CD14-positive monocyte (primary cell): Measurements from ENCODE around the gene OR11H7. TPM values are rescaled to one million over a fixed set of nuclear protein-coding genes. Genes with fewer than 3 reads are reported as not detected.
"Not testable (repeated sequence)": the region's sequence is repeated elsewhere in the genome, so short reads cannot be mapped to it uniquely, and the experiment has no call there.

Source experiments
- DNase-seq, 3 donors: peaks; one replicate each; pipeline ENCODE4 v3.0.0-alpha.2; 2011 to 2022
- H2AFZ ChIP-seq: 2 replicates; pipeline ENCODE4 v1.6.0; 2012; ENCODE audit warnings: mild to moderate bottlenecking, low read depth, low read length, inconsistent platforms; ENCODE audit not compliant: insufficient read depth, poor library complexity, severe bottlenecking
- H3K27ac ChIP-seq, 2 donors: 1 replicate in 1 of 2; 2 replicates in 1 of 2; pipeline ENCODE4 v1.5.1; 2012 to 2013; ENCODE audit warnings: low read length in 2 of 2, control low read depth in 1 of 2, inconsistent platforms in 1 of 2, low read depth in 1 of 2, mild to moderate bottlenecking in 1 of 2
- H3K27me3 ChIP-seq, 2 donors: one replicate each; pipeline versions ENCODE4 v1.6.0 to v1.6.1; 2011 to 2013; ENCODE audit warnings: low read length in 2 of 2; ENCODE audit not compliant: control insufficient read depth in 2 of 2, insufficient read depth in 2 of 2
- H3K36me3 ChIP-seq, 2 donors: replicated peaks in 1 of 2; 1 replicate in 1 of 2; 2 replicates in 1 of 2; pipeline versions ENCODE4 v1.5.1 to v1.6.1; 2012 to 2013; ENCODE audit warnings: low read length in 2 of 2, control low read depth in 1 of 2, inconsistent platforms in 1 of 2, mild to moderate bottlenecking in 1 of 2; ENCODE audit not compliant: insufficient read depth in 2 of 2, control insufficient read depth in 1 of 2
- H3K4me1 ChIP-seq, 2 donors: 1 replicate in 1 of 2; 2 replicates in 1 of 2; pipeline versions ENCODE4 v1.5.1 to v1.6.1; 2012 to 2013; ENCODE audit warnings: low read length in 2 of 2, control low read depth in 1 of 2, inconsistent platforms in 1 of 2, mild to moderate bottlenecking in 1 of 2, moderate library complexity in 1 of 2; ENCODE audit not compliant: insufficient read depth in 2 of 2, control insufficient read depth in 1 of 2
- H3K4me2 ChIP-seq: replicated peaks from 2 replicates; pipeline ENCODE3; 2012; ENCODE audit warnings: low read length, moderate library complexity, mild to moderate bottlenecking; ENCODE audit not compliant: poor library complexity, severe bottlenecking; ENCODE audit errors: extremely low read depth
- H3K4me3 ChIP-seq, 3 experiments: fragments of 200-600 bp in 1 of 3; sonication (generic) in 1 of 3; replicated peaks in 1 of 3; 1 replicate in 2 of 3; 2 replicates in 1 of 3; pipeline ENCODE4 v1.5.1; 2011 to 2013; ENCODE audit warnings: low read length in 3 of 3, mild to moderate bottlenecking in 3 of 3, control low read depth in 2 of 3, low read depth in 2 of 3, inconsistent platforms in 1 of 3, moderate library complexity in 1 of 3
- H3K79me2 ChIP-seq: 2 replicates; pipeline ENCODE4 v1.6.0; 2012; ENCODE audit warnings: mild to moderate bottlenecking, control low read depth, inconsistent platforms, low read length, moderate library complexity; ENCODE audit not compliant: insufficient read depth
- H3K9ac ChIP-seq: 2 replicates; pipeline ENCODE4 v1.6.0; 2017; ENCODE audit warnings: low read length, mild to moderate bottlenecking; ENCODE audit not compliant: insufficient read depth, poor library complexity, severe bottlenecking
- H3K9me3 ChIP-seq, 2 donors: replicated peaks in 1 of 2; 1 replicate in 1 of 2; 2 replicates in 1 of 2; pipeline versions ENCODE4 v1.5.1 to v1.6.1; 2012 to 2013; ENCODE audit warnings: low read length in 2 of 2, control low read depth in 1 of 2; ENCODE audit not compliant: control insufficient read depth in 1 of 2, insufficient read depth in 1 of 2
- H4K20me1 ChIP-seq: 2 replicates; pipeline ENCODE4 v1.6.0; 2012; ENCODE audit warnings: mild to moderate bottlenecking, low read length, control low read depth, moderate library complexity; ENCODE audit not compliant: insufficient read depth
- H3K27ac Mint-ChIP-seq, 7 donors: one replicate each; pipeline ENCODE4 v1.8.0; 2020; ENCODE audit warnings: mild to moderate bottlenecking in 7 of 7, mixed read lengths in 7 of 7, moderate library complexity in 6 of 7, inconsistent platforms in 2 of 7
- H3K27me3 Mint-ChIP-seq, 3 donors: one replicate each; pipeline ENCODE4 v1.8.0; 2021 to 2022; ENCODE audit warnings: low read depth in 3 of 3, mild to moderate bottlenecking in 3 of 3, mixed read lengths in 3 of 3, moderate library complexity in 3 of 3, inconsistent platforms in 1 of 3
- H3K36me3 Mint-ChIP-seq, 2 donors: one replicate each; pipeline ENCODE4 v1.8.0; 2020; ENCODE audit warnings: mixed read lengths in 2 of 2, inconsistent platforms in 1 of 2, mild to moderate bottlenecking in 1 of 2
- H3K4me1 Mint-ChIP-seq: one replicate; pipeline ENCODE4 v1.8.0; 2020; ENCODE audit warnings: mild to moderate bottlenecking, mixed read lengths
- H3K4me3 Mint-ChIP-seq, 2 donors: one replicate each; pipeline ENCODE4 v1.8.0; 2020; ENCODE audit warnings: mild to moderate bottlenecking in 2 of 2, mixed read lengths in 2 of 2, moderate library complexity in 1 of 2
- H3K9me3 Mint-ChIP-seq, 7 donors: one replicate each; pipeline ENCODE4 v1.8.0; 2020 to 2022; ENCODE audit warnings: mixed read lengths in 7 of 7, mild to moderate bottlenecking in 6 of 7, moderate library complexity in 6 of 7, inconsistent platforms in 2 of 7
- CTCF ChIP-seq: fragments of 200-600 bp; IDR thresholded peaks from one replicate; pipeline ENCODE4 v1.8.0; 2022; ENCODE audit warnings: antibody characterized with exemption, mild to moderate bottlenecking
- WGBS: methylation state at CpG from one replicate; pipeline ENCODE4 v1.1.5; 2013; ENCODE audit warnings: missing lambda C conversion rate; ENCODE audit not compliant: insufficient coverage; 5-methylcytosine and 5-hydroxymethylcytosine counted together
- intact Hi-C, 2 donors: fragments of 100-400 bp; cut with micrococcal nuclease; formaldehyde crosslinking; loops; one replicate each; pipeline versions ENCODE4 v1.15.0 to v1.15.1; 2023
- polyA plus RNA-seq, 3 donors: library from polyadenylated mRNA; depleted of rRNA in 1 of 3; unstranded in 2 of 3; stranded (reverse) in 1 of 3; fragments of 300-500 nt in 2 of 3; fragments of >200 nt in 1 of 3; fragmentation: Illumina TruSeq in 2 of 3; gene quantifications; 1 replicate in 2 of 3; 2 replicates in 1 of 3; pipeline ENCODE4 v1.2.3, GENCODE V29; 2012 to 2021

OR11H7 gene
- polyA plus RNA-seq, 3 donors: not detected

- 88% methylated on average over 2 of the region's 3 CpGs for WGBS
- Mint-ChIP-seq H3K27me3 (peaks cover 2 to 15% (median 5%) of the 10 kb centered on the region in 3 donors), H3K27ac (no peak overlapping the region), H3K9me3 (peaks cover 0 to 9% (median 0%) of the 10 kb centered on the region in 7 donors), H3K4me3 (no peak overlapping the region), H3K4me1 (peaks cover 3% of the 10 kb centered on the region), H3K36me3 (no peaks in the 10 kb centered on the region)
- H3K4me3 ChIP-seq: no peak overlapping the region
- no peaks in the 10 kb centered on the region for H4K20me1 ChIP-seq
- no peak overlapping the region for H2AFZ ChIP-seq
- H3K27ac ChIP-seq: no peak overlapping the region
- no peaks in the 10 kb centered on the region for H3K79me2 ChIP-seq
- TF ChIP-seq CTCF: no peak
- H3K4me2 ChIP-seq: no peak overlapping the region
- no peaks in the 10 kb centered on the region for H3K9me3 ChIP-seq
- H3K4me1 ChIP-seq: no peaks in the 10 kb centered on the region
- H3K36me3 ChIP-seq: no peaks in the 10 kb centered on the region
- intact Hi-C loops: no loop called here
- no peak for DNase-seq
- H3K9ac ChIP-seq: no peak overlapping the region
- H3K27me3 ChIP-seq: no peaks in the 10 kb centered on the region
These were observed 37.4 kb upstream of the OR11H7 start for GRCh38 chr14:20191396-20191795.

- no peak for DNase-seq
- Mint-ChIP-seq H3K27ac (no peak overlapping the region), H3K4me1 (peaks cover 11% of the 10 kb centered on the region), H3K27me3 (peaks cover 2 to 13% (median 3%) of the 10 kb centered on the region in 3 donors), H3K9me3 (peaks cover 0 to 1% (median 0%) of the 10 kb centered on the region in 7 donors), H3K4me3 (no peak overlapping the region), H3K36me3 (no peaks in the 10 kb centered on the region)
- H3K9me3 ChIP-seq: no peaks in the 10 kb centered on the region
- H3K4me1 ChIP-seq: peaks cover 4 to 5% of the 10 kb centered on the region in 2 donors
- intact Hi-C loops: no loop called here
- H3K27me3 ChIP-seq: no peaks in the 10 kb centered on the region
- no peak overlapping the region for H3K4me3 ChIP-seq
- no peak overlapping the region for H2AFZ ChIP-seq
- no peak overlapping the region for H3K27ac ChIP-seq
- no peaks in the 10 kb centered on the region for H4K20me1 ChIP-seq
- no peaks in the 10 kb centered on the region for H3K79me2 ChIP-seq
- no peak overlapping the region for H3K9ac ChIP-seq
- no peaks in the 10 kb centered on the region for H3K36me3 ChIP-seq
- no peak overlapping the region for H3K4me2 ChIP-seq
- no peak for TF ChIP-seq CTCF
These were observed 34.7 kb upstream of the OR11H7 start for GRCh38 chr14:20194101-20194500.

DNA sequence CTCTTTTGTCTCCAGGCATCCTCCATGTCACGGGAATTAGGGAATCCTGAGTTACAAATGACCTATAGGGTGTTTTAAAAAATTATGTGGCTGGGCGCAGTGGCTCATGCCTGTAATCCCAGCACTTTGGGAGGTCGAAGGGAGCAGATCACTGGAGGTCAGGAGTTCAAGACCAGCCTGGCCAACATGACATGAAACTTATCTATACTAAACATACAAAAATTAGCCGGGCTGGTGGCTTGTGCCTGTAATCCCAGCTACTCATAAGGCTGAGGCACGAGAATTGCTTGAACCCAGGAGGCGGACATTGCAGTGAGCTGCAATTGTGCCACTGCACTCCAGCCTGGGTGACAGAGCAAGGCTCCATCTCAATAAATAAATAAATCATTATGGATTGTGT is 33.6 kb upstream of the OR11H7 start:
- H3K36me3 Mint-ChIP-seq, H3K9me3 ChIP-seq, H3K4me2 ChIP-seq, H2AFZ ChIP-seq, H3K4me3 ChIP-seq, H3K4me1 ChIP-seq, H3K27ac ChIP-seq, H3K27ac Mint-ChIP-seq, H3K36me3 ChIP-seq, H3K79me2 ChIP-seq, H3K9me3 Mint-ChIP-seq, H3K27me3 ChIP-seq, H3K9ac ChIP-seq, intact Hi-C loops, H3K4me3 Mint-ChIP-seq, DNase-seq, H4K20me1 ChIP-seq: not testable (repeated sequence)
- 77% methylated on average over 3 of the region's 6 CpGs for WGBS
- peaks cover 2 to 13% (median 3%) of the 10 kb centered on the region in 3 donors for H3K27me3 Mint-ChIP-seq
- H3K4me1 Mint-ChIP-seq: peaks cover 11% of the 10 kb centered on the region
